ENCODE measurements around the gene TREH.
"Not testable (repeated sequence)": the region's sequence is repeated elsewhere in the genome, so short reads cannot be mapped to it uniquely, and the experiment has no call there.

TREH gene

GRCh38 chr11:118679483-118679882, at the start of gene TREH:
Gene TREH (minus strand): TSS chr11:118679650. CDS start chr11:118679627, 23 bp downstream.
- no peak for DNase-seq (ENCODE audit: low read depth in 2 of 2)

- not testable (repeated sequence) for DNase-seq (ENCODE audit: low read depth in 2 of 2)
These were observed 48.7 kb upstream of the TREH start for GRCh38 chr11:118728112-118728511.

- not testable (repeated sequence) for DNase-seq (ENCODE audit: low read depth in 2 of 2)
These were observed 48.2 kb upstream of the TREH start for GRCh38 chr11:118727721-118728066.

- not testable (repeated sequence) for DNase-seq (ENCODE audit: low read depth in 2 of 2)
These were observed 47.7 kb upstream of the TREH start for GRCh38 chr11:118727001-118727720.

- DNase-seq (ENCODE audit: low read depth in 2 of 2): not testable (repeated sequence)
These were observed 42.1 kb upstream of the TREH start for GRCh38 chr11:118721478-118722015.

- DNase-seq (ENCODE audit: low read depth in 2 of 2): not testable (repeated sequence)
These were observed 41.3 kb upstream of the TREH start for GRCh38 chr11:118720740-118721139.

GRCh38 chr11:118720078-118720477, 40.6 kb upstream of the TREH start:
- DNase-seq (ENCODE audit: low read depth in 2 of 2): not testable (repeated sequence)

- DNase-seq (ENCODE audit: low read depth in 2 of 2): not testable (repeated sequence)
These were observed 39.1 kb upstream of the TREH start for GRCh38 chr11:118718562-118718961.

GRCh38 chr11:118717733-118718132, 38.3 kb upstream of the TREH start:
- DNase-seq (ENCODE audit: low read depth in 2 of 2): not testable (repeated sequence)

GRCh38 chr11:118717221-118717620, 37.8 kb upstream of the TREH start:
- not testable (repeated sequence) for DNase-seq (ENCODE audit: low read depth in 2 of 2)

- no peak for DNase-seq (ENCODE audit: low read depth in 2 of 2)
These were observed 36.4 kb upstream of the TREH start for GRCh38 chr11:118715837-118716260.

- DNase-seq (ENCODE audit: low read depth in 2 of 2): no peak
These were observed 35.9 kb upstream of the TREH start for GRCh38 chr11:118715245-118715831.

GRCh38 chr11:118714816-118715215, 35.4 kb upstream of the TREH start:
- DNase-seq (ENCODE audit: low read depth in 2 of 2): no peak

GRCh38 chr11:118714416-118714815, 35.0 kb upstream of the TREH start:
- DNase-seq (ENCODE audit: low read depth in 2 of 2): not testable (repeated sequence)

- DNase-seq (ENCODE audit: low read depth in 2 of 2): no peak
These were observed 28.8 kb upstream of the TREH start for GRCh38 chr11:118708296-118708695.

GRCh38 chr11:118706546-118706825, 27.0 kb upstream of the TREH start:
- DNase-seq (ENCODE audit: low read depth in 2 of 2): no peak

GRCh38 chr11:118705791-118706545, 26.5 kb upstream of the TREH start:
- no peak for DNase-seq (ENCODE audit: low read depth in 2 of 2)

- DNase-seq (ENCODE audit: low read depth in 2 of 2): no peak
These were observed 25.8 kb upstream of the TREH start for GRCh38 chr11:118705111-118705741.

GRCh38 chr11:118703563-118704106, 24.2 kb upstream of the TREH start:
- no peak for DNase-seq (ENCODE audit: low read depth in 2 of 2)

- DNase-seq (ENCODE audit: low read depth in 2 of 2): peak; percentile 30 to 38
These were observed 20.2 kb upstream of the TREH start for GRCh38 chr11:118699506-118700220.

GRCh38 chr11:118697346-118697745, 17.9 kb upstream of the TREH start:
- no peak for DNase-seq (ENCODE audit: low read depth in 2 of 2)
